Glutamatergic neuron (in vitro differentiated cells): ENCODE data around the gene NSUN2. TPM values are rescaled to one million over a fixed set of nuclear protein-coding genes. Genes with fewer than 3 reads are reported as not detected.

Source experiments
- DNase-seq: peaks from one replicate; pipeline ENCODE4 v3.0.0; 2022
- H3K27ac Mint-ChIP-seq: one replicate; pipeline ENCODE4 v1.8.0; 2020; ENCODE audit warnings: mild to moderate bottlenecking, mixed read lengths, inconsistent platforms; ENCODE audit not compliant: unreplicated experiment
- H3K27me3 Mint-ChIP-seq: one replicate; pipeline ENCODE4 v1.8.0; 2020; ENCODE audit warnings: mild to moderate bottlenecking, moderate library complexity, mixed read lengths, inconsistent platforms; ENCODE audit not compliant: unreplicated experiment
- H3K36me3 Mint-ChIP-seq: one replicate; pipeline ENCODE4 v1.8.0; 2020; ENCODE audit warnings: mild to moderate bottlenecking, mixed read lengths, inconsistent platforms; ENCODE audit not compliant: unreplicated experiment
- H3K4me1 Mint-ChIP-seq: one replicate; pipeline ENCODE4 v1.8.0; 2020; ENCODE audit warnings: mild to moderate bottlenecking, low read depth, mixed read lengths, inconsistent platforms; ENCODE audit not compliant: unreplicated experiment
- H3K4me3 Mint-ChIP-seq: one replicate; pipeline ENCODE4 v1.8.0; 2020; ENCODE audit warnings: mild to moderate bottlenecking, mixed read lengths, inconsistent platforms; ENCODE audit not compliant: unreplicated experiment
- H3K9me3 Mint-ChIP-seq: one replicate; pipeline ENCODE4 v1.8.0; 2020; ENCODE audit warnings: mild to moderate bottlenecking, moderate library complexity, mixed read lengths, inconsistent platforms; ENCODE audit not compliant: unreplicated experiment
- total RNA-seq: library from RNA; stranded (reverse); fragmentation: NEBNext Ultra II Directional; extraction: Animal tissue kit (Norgen Biotek cat#: 25700); gene quantifications from one replicate; pipeline ENCODE4 v1.2.1, GENCODE V29; 2021; ENCODE audit not compliant: unreplicated experiment
- TF ChIP-seq, protein P1 (sequence below): fragments of 200-600 bp; sonication (generic); IDR thresholded peaks from one replicate; pipeline ENCODE4 v1.5.0; 2021; ENCODE audit not compliant: partially characterized antibody, unreplicated experiment

Gene NSUN2
- total RNA-seq, 1 donor from 2014 or later: 60.3 TPM

GRCh38 chr5:6598351-6598900 lies 34.4 kb downstream of the NSUN2 start:
- TF ChIP-seq, protein P1, sequence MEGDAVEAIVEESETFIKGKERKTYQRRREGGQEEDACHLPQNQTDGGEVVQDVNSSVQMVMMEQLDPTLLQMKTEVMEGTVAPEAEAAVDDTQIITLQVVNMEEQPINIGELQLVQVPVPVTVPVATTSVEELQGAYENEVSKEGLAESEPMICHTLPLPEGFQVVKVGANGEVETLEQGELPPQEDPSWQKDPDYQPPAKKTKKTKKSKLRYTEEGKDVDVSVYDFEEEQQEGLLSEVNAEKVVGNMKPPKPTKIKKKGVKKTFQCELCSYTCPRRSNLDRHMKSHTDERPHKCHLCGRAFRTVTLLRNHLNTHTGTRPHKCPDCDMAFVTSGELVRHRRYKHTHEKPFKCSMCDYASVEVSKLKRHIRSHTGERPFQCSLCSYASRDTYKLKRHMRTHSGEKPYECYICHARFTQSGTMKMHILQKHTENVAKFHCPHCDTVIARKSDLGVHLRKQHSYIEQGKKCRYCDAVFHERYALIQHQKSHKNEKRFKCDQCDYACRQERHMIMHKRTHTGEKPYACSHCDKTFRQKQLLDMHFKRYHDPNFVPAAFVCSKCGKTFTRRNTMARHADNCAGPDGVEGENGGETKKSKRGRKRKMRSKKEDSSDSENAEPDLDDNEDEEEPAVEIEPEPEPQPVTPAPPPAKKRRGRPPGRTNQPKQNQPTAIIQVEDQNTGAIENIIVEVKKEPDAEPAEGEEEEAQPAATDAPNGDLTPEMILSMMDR: no peak
- Mint-ChIP-seq H3K4me3 (no peak overlapping the region), H3K27me3 (peaks cover 9% of the 10 kb centered on the region), H3K36me3 (peaks cover 18% of the 10 kb centered on the region), H3K27ac (no peak overlapping the region), H3K9me3 (peaks cover 7% of the 10 kb centered on the region), H3K4me1 (peaks cover 38% of the 10 kb centered on the region)
- DNase-seq: no peak

- Mint-ChIP-seq H3K27ac (no peak overlapping the region), H3K4me1 (peaks cover 33% of the 10 kb centered on the region), H3K36me3 (peaks cover 18% of the 10 kb centered on the region), H3K9me3 (peaks cover 7% of the 10 kb centered on the region), H3K27me3 (peaks cover 9% of the 10 kb centered on the region), H3K4me3 (no peak overlapping the region)
- DNase-seq: no peak
- TF ChIP-seq, protein P1: no peak
Observed at GRCh38 chr5:6597557-6597956, 35.3 kb downstream of the NSUN2 start.

GRCh38 chr5:6596388-6596787 lies 36.5 kb downstream of the NSUN2 start:
- H3K27ac Mint-ChIP-seq: no peak overlapping the region
- no peak for DNase-seq
- peaks cover 3% of the 10 kb centered on the region for H3K27me3 Mint-ChIP-seq
- H3K9me3 Mint-ChIP-seq: peaks cover 4% of the 10 kb centered on the region
- peaks cover 21% of the 10 kb centered on the region for H3K4me1 Mint-ChIP-seq
- H3K36me3 Mint-ChIP-seq: peaks cover 18% of the 10 kb centered on the region
- TF ChIP-seq, protein P1: no peak
- no peak overlapping the region for H3K4me3 Mint-ChIP-seq

DNA sequence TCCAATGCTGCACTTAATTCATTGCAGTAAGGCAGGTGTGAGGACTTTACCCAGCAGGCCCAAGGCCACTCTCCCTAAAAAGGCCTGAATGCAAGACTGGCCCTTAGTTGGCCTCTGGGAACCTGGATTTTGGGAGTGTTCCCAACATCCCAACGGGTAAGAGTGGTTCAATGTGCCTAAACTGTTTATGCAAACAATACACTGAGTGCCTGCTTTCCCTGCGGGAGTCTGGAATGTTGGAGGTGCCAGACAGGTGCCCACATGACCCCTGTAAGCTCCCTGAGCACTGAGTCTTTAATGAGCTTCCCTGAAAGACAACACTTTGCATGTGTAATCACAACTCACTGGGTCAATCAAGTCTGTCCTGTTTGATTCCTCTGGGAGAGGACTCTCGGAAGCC lies 37.4 kb downstream of the NSUN2 start:
- Mint-ChIP-seq H3K9me3 (no peaks in the 10 kb centered on the region), H3K4me3 (no peak overlapping the region), H3K27me3 (no peaks in the 10 kb centered on the region), H3K4me1 (peaks cover 12% of the 10 kb centered on the region), H3K27ac (no peak overlapping the region), H3K36me3 (peaks cover 13% of the 10 kb centered on the region)
- no peak for DNase-seq
- TF ChIP-seq, protein P1: no peak

DNA sequence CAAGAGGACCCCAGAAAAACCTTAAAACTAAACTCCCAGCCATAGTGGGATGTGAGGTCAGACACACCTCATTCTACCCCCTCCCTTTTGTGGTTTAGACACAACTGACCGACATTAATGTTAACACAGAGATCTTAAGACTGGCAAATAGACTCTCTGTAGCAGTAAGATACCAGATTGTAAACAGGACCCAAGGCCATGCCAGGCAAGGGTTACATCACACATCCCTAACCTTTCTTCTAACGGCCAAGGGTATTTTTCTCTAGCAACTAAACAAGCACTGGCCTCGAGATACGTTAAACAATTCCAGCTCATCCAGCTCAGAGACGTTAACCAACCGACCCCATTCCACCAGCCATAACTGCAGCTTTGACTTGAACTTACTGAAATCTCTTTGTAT lies 38.8 kb downstream of the NSUN2 start:
- peaks cover 7% of the 10 kb centered on the region for H3K4me1 Mint-ChIP-seq
- H3K27ac Mint-ChIP-seq: no peak overlapping the region
- H3K36me3 Mint-ChIP-seq: peaks cover 13% of the 10 kb centered on the region
- DNase-seq: no peak
- no peaks in the 10 kb centered on the region for H3K27me3 Mint-ChIP-seq
- H3K4me3 Mint-ChIP-seq: no peak overlapping the region
- TF ChIP-seq, protein P1: no peak
- H3K9me3 Mint-ChIP-seq: no peaks in the 10 kb centered on the region
